Fibroblast of skin of left biceps (primary cell): Measurements from ENCODE around the gene LRRC45.

Experiments used
- DNase-seq, 2 experiments: peaks; one replicate each; pipeline ENCODE4 v3.0.0-alpha.2; 2013; ENCODE audit warnings: low read depth in 2 of 2

The LRRC45 gene

GRCh38 chr17:82062076-82062983 is 39.2 kb downstream of the LRRC45 start:
- no peak for DNase-seq

- DNase-seq, result no peak
Observed at GRCh38 chr17:82062984-82063368, 39.9 kb downstream of the LRRC45 start.

- DNase-seq, result no peak
Observed at GRCh38 chr17:82063424-82064415, 40.6 kb downstream of the LRRC45 start.

GRCh38 chr17:82064433-82065192 is 41.5 kb downstream of the LRRC45 start:
- DNase-seq, result no peak

GRCh38 chr17:82065193-82065637 is 42.1 kb downstream of the LRRC45 start:
- no peak for DNase-seq

GRCh38 chr17:82065638-82066303 is 42.7 kb downstream of the LRRC45 start, which contains the start of gene DUS1L:
TSS of gene DUS1L (minus strand) at chr17:82065804. CDS start at chr17:82065059, 745 bp downstream.
- peak; percentile 12 to 15 for DNase-seq

- no peak for DNase-seq
Observed at GRCh38 chr17:82070611-82071010, 47.5 kb downstream of the LRRC45 start.

GRCh38 chr17:82072827-82073226 is 49.7 kb downstream of the LRRC45 start:
- DNase-seq, result no peak

GRCh38 chr17:82073446-82073845 is 50.3 kb downstream of the LRRC45 start:
- no peak for DNase-seq

GRCh38 chr17:82076018-82076784 is 53.1 kb downstream of the LRRC45 start:
- no peak for DNase-seq

- no peak for DNase-seq
Observed at GRCh38 chr17:82076785-82077591, 53.9 kb downstream of the LRRC45 start.

- no peak for DNase-seq
Observed at GRCh38 chr17:82077617-82078358, 54.7 kb downstream of the LRRC45 start.

GRCh38 chr17:82078433-82078832 is 55.3 kb downstream of the LRRC45 start:
- DNase-seq, result no peak

- DNase-seq, result no peak
Observed at GRCh38 chr17:82079001-82079677, 56.0 kb downstream of the LRRC45 start.

GRCh38 chr17:82080048-82080788 is 57.1 kb downstream of the LRRC45 start:
- no peak for DNase-seq
